ENCODE measurements around the gene EIF5.
"Not testable (repeated sequence)": the region's sequence is repeated elsewhere in the genome, so short reads cannot be mapped to it uniquely, and the experiment has no call there.

Gene EIF5

DNA sequence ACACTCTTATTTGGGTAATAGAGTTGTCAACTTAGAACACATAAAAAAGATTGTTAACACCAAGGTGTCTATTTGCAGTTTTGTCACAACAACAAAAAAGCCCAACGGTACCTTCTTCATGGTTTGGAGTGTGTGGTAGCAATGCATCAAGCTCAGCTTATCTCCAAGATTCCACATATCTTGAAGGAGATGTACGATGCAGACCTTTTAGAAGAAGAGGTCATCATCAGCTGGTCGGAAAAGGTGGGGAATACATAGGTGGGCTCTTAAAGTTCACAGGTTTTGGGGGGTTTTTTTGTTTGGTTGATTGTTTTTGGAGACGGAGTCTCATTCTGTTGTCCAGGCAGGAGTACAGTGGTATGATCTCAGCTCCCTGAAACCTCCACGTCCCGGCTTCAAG is 5.5 kb downstream of the EIF5 start:
- DNase-seq, result no peak

DNA sequence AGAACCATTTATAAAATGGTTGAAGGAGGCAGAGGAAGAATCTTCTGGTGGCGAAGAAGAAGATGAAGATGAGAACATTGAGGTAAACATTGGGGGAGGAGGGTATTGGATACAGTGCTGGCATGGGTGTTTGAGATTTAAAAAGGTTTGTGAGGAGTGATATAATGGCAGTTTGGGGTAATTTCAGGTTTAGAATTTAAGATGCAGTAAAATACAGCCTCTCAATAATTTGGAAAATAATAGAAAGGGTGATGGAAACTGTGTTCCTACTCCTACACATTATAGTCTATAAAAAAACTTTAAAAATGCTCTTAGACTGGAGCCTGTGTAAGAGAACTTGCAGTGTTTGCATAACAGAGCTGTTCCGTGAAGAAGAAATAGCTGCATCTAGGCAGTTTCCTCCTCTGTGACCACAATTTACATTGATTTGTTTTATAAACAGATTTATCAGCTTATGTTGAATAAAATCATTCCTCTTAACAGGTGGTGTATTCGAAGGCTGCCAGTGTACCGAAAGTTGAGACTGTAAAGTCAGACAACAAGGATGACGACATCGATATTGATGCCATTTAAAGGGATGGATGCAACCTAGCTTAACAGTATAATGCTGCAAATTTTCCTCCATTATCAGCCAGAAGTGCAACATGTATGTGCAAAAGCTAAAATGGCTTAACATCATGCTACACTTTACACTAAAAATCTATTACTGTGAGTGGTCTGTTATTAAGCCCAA is 6.6 kb downstream of the EIF5 start:
- no peak for DNase-seq

DNA sequence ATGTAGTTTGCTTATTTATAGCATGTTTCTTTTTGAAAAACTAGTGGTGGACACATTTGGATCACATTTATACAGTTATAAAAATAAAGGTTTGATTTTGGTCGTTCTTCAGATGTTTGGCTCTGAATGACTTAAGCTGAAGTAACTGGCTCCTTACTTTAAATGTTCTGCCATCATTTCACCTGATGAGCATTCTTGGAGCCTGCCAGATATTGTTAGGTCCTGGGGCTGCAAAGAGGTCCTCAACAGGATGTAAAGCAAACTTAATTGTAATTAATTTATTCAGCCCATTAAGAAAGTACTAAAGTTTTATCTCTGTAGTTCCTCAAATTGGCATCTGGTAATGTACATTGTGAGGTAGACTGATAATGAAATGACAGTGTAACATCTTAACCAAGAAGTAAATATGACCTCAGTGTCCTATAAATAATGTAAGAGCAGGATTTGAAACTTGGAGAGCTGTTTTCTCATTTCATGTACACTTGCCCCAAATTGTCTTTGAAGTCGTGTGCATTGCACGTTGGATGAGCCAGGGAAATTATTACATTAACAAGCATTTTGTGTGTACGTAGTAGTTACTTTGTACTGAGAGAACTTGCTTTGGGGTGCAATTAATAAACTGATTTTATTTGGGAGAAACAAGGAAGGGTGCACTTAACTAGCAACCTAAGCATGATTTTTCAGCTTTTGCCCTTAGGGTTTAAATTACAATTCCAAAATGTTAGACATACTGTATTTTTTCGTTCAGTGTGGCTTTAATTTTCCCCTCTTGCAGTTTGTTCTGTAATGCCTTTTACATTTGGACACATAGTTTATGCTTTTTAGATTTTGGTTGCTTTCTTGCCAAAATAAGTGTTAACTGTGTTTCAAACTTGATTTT is 7.5 kb downstream of the EIF5 start:
- no peak for DNase-seq

DNA sequence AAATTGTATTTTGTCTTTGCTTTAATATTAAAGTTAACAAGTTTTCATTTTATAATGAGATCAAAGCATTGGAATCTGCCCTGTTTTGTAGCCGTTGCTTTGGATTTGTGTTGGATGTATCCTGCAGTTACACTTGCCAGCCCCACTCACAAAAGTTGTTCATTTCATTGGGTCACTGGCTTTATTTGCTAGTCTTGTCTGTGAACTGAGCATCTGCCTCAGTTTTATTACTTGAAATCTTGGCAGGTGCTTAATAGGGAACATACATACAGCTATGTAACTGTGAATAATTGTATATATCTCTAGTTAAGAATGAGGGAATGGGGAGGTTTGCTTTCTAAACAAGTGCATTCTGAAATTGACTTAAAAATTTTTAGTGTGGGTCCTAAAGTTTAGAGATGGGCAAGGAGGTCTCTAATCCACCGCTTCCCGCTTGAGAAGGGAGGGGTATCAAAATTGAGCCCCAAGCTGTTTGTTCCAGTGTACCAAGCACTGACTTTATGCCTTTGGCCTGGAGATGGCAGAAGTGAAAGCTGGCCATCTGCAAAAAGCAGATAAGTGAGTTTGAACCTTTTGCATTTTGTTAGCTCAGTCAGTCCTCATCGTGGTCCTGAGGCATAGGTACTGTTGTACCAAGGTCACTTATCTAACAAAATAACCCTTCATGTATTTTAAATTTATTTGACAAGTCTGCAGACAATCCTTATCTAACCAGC is 9.3 kb downstream of the EIF5 start:
- DNase-seq, result no peak

DNA sequence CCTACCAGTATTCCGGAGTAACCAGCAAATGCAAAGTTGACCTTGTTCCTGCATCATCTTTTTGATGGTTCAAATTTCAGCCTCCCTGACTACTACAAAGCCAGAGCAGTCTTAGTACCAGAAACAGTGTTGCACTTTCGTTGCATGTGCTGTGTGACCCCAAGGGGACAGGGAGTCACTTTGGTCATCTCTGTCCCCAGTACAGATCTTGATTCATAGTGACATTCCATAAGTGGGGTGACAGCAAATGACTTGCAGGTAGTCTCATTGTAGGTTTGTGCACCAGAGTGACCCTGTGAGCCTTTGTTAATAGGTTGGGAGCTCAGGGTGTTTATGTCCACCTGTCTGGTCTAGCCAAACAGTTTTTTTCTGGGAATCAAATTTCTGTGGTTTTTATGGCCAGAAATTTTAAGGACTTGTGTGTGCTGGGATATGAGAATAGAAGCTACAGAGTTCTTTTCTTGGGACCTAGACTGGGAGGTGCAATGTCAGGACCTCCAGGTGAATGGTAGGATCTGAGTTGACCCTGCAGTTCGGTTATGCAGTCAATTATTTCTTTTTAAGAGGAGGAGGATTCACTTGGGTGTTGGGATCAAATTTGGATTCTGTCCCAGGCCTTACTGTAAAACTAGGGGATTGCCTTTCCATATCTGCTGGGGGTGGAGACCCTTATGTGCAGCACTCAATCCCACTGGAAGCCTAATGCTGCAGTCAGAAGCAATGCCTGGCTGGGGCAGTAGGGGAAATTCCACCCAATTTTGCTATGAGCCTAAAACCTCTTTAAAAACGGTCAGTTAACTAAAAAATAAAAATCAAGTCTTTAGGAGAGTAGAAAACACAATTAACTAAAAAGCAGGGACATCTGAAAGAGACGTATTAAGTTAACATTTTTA is 10.1 kb downstream of the EIF5 start:
- no peak for DNase-seq

DNA sequence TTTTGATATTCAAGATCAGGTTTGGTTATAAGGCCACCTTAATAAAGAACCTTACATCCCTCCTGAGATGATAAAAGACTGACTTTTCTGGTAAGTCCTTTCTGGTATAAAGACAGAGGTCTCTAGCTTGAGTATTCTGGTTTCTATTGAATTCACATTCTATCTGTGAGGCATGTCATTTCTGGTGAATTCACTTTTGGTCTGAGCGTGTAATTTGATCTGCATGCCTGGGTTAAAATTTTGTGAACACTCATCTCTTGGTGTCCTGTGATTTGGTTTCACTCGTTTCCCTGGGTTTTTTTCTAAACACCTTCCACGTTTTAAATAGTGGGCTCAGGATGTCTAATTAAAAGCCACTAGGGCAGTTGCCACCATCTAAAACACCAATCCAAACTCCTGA is 12.2 kb downstream of the EIF5 start:
- no peak for DNase-seq

DNA sequence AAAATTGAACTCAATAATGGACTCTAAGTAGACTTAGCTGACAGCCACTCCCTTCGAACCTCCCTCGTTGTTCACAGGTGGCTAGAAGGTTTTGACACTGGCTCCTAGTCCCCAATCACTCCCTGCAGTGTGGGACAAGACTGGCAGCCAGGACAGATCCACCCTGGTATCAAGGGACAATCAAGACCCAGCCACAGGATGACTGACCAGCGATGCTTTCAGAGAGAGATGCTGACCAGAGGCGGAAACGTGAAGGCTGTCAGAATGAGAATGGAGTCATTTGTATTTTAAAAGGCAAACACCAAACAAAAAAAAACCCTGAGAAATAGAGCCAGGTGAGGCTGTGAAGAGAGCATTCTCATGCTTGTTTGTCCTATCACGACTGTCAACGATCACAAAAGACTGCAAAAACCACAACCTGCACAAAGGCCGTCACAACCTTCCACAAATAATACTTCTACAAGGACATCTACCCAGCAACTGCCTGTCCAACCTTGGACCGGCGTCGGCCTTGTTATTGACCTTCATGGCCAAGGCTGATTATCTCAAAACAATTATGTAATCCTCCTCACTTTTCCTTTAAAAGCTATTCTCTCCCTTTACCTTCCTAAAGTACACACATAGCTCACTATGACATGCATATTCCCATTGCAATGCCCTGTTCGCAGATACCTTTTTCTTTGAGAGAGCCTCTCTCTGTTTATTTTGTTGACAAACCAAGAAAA is 13.2 kb downstream of the EIF5 start:
- DNase-seq, result no peak

DNA sequence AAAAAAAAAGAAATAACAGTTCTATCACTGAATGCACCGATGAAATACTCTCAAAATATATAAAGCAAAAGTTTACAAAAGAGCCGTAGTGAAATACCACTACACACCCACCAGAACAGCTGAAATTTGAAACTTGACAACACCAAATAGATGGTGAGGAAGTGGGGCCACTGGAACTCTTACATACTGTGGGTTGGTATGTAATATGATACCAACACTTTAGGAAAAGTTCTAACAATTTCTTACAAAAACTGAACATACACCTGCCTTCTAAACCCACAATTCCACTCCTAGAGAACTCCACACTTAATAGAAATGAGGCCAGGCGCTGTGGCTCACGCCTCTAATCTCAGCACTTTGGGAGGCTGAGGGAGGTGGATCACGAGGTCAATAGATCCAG is 14.1 kb downstream of the EIF5 start:
- no peak for DNase-seq

DNA sequence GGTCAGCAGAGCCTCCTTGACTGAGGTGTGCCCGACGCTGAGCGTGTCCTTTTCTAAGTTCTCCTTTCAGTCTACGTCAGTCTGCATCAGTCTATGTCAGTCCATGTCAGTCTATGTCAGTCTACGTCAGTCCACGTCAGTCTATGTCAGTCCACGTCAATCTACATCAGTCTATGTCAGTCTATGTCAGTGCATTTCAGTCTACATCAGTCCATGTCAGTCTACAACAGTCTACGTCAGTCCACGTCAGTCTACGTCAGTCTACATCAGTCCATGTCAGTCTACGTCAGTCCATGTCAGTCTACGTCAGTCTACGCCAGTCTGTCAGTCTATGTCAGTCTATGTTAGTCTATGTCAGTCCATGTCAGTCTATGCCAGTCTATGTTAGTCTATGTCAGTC is 15.9 kb downstream of the EIF5 start:
- DNase-seq, result no peak

DNA sequence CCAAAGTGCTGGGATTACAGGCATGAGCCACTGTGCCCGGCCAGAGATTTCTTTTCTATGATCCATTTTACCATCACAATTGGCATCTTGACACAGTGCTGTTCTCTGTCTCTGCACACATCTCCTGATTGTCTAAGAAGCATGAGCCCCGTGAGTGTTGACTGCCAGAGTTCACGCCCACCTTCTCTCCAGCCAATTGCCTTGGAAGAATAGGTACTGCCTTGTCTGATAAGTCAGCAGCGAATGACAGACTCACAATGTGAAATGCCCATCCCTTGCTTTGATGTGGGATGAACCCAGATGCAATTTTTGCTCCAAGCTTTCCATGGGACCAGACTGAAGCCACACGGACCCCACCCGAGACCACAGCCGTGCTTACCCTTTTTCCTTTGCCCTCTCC is 19.3 kb downstream of the EIF5 start:
- DNase-seq, result no peak

DNA sequence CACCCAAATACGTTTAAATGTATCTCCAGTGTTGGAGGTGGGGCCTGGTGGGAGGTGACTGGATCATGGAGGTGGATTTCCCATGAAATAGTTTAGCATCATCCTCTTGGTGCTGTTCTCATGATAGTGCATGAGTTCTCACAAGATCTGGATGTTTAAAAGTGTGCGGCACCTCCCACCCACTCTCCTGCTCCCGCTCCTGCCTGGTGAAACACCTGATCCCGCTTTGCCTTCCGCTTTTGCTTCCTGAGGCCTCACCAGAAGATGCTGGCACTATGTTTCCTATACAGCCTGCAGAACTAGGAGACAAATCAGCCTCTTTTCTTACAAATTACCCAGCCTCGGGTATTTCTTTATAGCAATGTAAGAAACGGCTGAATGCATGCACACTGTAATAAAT is 20.1 kb downstream of the EIF5 start:
- DNase-seq, result no peak

DNA sequence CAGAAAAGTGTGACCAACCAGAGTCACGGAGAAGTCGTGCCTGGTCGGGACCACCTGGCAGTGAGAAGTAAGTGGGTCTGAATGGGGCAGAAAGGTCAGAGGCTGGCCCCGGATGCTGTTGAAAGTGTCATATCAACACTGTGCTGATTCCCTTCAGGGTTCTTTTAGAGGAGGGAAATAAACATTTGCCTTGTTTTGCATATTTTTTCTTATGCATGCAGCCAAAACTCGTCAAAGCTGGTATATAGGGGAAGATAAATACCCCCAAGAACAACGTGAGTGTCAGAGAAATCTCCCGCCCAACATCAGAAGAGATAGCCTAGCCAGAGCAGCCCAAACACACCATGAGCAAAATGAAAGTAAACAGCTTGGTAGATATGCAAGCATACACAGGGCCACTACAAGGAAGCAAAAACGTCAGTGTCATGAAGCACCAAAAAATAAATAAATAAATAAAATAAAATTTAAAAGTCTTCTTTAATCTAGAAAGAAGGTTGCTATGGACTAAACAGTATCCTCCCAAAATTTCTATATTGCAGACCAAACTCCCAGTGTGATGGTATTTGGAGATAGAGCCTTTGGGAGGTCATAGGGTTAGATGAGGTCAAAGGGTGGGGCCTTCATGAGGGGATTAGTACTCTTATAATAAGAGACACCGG is 22.1 kb downstream of the EIF5 start:
- DNase-seq, result no peak

DNA sequence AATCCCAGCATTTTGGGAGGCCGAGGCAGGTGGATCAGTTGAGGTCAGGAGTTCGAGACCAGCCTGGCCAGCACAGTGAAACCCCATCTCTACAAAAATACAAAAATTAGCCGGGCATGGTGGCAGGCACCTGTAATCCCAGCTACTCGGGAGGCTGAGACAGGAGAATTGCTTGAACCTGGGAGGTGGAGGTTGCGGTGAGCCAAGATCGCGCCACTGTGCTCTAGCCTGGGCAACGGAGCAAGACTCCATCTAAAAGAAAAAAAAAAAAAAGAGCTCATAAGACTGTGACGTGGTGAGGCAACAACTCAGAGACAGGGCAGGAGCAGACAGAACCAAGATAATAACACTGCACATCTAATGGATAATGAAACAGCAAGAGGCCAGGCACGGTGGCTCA is 23.5 kb downstream of the EIF5 start:
- DNase-seq, result not testable (repeated sequence)

DNA sequence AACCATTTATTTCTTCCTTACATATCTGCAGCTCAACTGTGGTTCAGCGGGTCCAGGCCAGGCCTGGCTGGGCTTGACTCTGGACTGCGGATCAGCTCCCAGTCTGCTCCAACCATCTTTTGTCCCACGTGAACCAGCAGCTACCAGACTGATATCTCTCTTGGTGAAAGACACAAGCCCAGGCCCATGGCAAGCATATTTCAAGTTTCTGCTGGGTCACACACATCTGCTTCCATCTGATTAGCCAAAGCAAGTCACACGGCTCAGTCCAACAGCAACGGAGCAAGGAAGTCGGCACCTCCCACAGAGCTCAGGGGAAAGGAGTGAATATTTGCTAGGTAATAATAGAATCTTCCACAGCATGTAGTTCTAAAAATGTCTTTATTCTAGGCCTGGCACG is 26.5 kb downstream of the EIF5 start:
- DNase-seq, result no peak

DNA sequence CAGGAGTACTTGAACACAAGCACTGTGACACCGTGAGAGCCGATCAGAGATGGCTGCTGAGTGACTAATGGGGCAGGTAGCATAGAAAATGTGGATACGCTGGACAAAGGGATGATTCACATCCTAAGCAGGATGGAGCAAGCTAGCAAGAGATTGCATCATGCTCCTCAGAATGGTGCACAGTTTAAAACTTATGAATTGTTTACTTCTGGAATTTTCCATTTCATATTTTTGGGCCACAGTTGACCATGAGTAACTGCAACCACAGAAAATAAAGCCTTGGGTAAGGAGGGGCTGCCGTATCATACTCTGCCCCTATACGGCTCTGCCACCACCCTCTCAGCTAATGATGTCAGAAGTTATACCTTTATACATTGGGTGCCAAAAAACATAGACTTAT is 27.8 kb downstream of the EIF5 start:
- DNase-seq, result no peak

DNA sequence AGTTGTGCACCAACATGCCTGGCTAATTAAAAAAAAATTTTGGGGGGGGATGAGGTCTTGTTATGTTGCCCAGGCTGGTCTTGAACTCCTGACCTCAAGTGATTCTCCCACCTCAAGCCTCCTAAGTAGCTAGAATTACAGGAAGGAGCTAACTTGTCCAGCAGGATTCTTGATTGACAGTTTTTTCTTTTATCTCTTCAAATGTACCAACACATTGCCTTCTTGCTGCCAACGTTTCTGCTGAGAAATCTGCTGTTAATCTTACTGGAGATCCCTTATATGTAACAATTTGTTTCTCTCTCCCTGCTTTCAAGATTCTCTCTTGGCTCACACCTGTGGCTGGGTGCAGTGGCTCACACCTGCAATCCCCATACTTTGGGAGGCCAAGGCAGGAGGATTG is 28.7 kb downstream of the EIF5 start:
- DNase-seq, result no peak

DNA sequence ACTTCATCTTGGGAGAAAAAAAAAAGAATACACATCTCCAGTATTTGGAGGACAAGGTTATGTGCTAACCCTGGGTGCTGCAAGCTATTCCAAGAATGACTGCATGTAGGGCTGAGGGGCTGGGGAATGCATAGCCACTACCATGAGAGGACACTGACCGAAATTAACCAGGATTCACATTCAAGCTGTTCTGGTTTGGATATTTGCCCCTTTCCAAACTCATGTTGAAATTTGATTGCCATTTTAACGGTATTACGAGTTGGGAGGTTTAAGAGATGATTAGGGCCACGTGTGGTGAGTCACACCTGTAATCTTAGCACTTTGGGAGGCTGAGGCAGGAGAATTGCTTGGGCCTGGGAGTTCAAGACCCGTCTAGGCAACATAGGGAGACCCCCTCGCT is 32.7 kb downstream of the EIF5 start:
- no peak for DNase-seq

DNA sequence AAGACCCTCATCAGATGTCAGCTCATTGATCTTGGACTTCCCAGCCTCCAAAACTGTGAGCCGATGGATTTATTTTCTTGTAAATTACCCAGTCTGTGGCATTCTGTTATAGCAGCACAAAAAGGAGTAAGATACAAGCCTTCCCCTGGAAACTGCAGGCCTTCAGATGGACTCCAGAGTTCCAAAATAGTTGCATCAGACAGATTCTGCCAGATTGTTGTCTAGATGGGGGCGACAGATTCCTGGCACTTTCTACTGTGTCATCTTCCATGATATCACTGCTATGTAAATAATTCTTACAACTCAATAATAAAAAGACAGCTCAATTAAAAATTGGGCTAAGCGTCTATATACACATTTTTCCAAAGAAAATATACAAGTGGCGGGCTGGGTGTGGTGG is 34.0 kb downstream of the EIF5 start:
- DNase-seq, result no peak

DNA sequence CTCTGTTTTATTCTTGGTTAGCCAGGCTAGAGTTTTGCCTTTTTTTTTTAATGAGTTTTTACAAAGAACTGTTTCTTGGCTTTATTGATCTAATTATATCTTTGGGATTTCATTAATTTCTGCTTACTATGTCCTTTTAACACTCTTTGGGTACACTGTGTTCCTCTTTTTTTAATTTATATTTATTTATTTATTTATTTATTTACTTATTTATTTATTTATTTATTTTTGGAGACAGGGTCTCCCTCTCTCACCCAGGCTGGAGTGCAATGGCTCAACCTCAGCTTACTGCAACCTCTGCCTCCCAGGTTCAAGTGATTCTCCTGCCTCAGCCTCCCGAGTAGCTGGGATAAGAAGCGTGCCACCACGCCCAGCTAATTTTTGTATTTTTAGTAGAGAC is 36.0 kb downstream of the EIF5 start:
- no peak for DNase-seq

DNA sequence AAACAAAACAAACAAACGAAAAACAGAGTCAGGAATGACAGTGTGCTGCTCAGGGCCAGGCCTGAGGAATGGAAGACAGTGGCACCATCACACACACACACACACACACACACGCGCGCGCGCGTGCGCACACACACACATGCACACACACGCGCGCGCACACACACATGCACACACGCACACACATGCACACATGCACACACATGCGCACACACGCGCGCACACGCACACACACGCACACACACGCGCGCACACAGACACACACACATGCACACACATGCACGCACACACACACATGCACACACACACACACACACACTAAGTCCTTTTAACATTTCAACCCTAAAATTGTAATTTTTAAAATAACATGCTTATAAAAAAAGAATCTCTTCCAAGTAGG is 38.0 kb downstream of the EIF5 start:
- no peak for DNase-seq

DNA sequence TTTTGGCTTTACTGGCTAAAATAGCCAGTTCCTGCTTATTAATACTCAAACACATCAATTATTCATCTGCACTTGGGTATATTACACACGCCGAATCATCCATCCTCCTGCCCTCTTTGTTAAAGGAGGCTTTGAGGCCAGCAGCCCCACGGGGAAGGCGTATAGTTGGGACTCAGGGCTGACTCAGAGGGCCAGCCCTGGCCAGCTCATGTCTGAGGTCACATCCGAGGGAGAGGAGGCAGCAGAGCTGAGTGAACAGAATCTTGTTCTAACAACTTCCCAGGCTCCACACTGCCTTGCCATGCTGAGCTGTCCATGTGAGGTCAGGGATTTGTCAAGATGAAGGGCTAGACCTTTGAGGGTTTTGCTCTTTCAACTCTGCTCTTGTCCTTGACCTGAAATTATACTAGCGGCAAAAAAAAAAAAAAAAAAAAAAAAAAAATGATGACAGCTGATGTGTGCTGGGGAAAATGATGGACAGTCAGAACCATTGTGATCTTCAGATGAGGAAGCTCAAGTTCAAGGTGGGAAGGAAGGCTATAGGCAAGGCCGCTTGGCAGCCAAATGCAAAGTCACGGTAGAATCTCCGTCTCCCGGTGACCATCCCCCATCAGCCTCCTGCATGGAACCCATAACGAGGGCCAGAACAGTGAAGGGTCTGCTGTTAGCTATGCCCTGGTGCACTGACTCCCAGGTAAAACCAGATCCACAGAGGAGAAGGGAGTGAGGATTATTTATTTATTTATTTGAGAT is 38.7 kb downstream of the EIF5 start:
- DNase-seq, result no peak

Measured in activated gamma-delta T cell treated with Interleukin-2 at 50 U/mL for 16 hours (primary cell).